B cell (primary cell): ENCODE measurements around the gene PRKCH. TPM values are rescaled to one million over a fixed set of nuclear protein-coding genes. Genes with fewer than 3 reads are reported as not detected.

Experiments
- ATAC-seq: fragments of 200-7000 bp; cut with Tn5 transposase; one replicate; pipeline ENCODE4 v1.10.0; 2021; ENCODE audit warnings: low read depth, mild to moderate bottlenecking, moderate number of reproducible peaks, moderate library complexity
- CTCF ChIA-PET: fragments of 350-600 bp; sonication (Branson Sonifier 250); formaldehyde crosslinking; loops from one replicate; lab custom pipeline; 2021; ENCODE audit warnings: antibody characterized with exemption, inconsistent platforms; lab: Charles Lee
- POLR2A ChIA-PET: fragments of 350-600 bp; sonication (Branson Sonifier 250); formaldehyde crosslinking; loops from one replicate; lab custom pipeline; 2021; ENCODE audit warnings: antibody characterized with exemption; lab: Charles Lee
- DNase-seq: peaks from one replicate; pipeline ENCODE4 v3.0.0; 2013
- H2AFZ ChIP-seq: 2 replicates; pipeline ENCODE4 v1.6.1; 2012; ENCODE audit warnings: mild to moderate bottlenecking, low read depth, low read length; ENCODE audit not compliant: insufficient read depth, poor library complexity, severe bottlenecking
- H3K27ac ChIP-seq, 2 donors: 1 replicate in 1 of 2; 2 replicates in 1 of 2; pipeline ENCODE4 v1.5.1; 2012 to 2013; ENCODE audit warnings: low read length in 2 of 2, mild to moderate bottlenecking in 2 of 2, moderate library complexity in 1 of 2
- H3K27me3 ChIP-seq, 4 experiments: fragments of 200-600 bp in 1 of 4; sonication (generic) in 1 of 4; replicated peaks in 1 of 4; 1 replicate in 2 of 4; 2 replicates in 2 of 4; pipeline versions ENCODE4 v1.6.1 to v1.7.0; 2013 to 2016; ENCODE audit warnings: low read length in 3 of 4, mild to moderate bottlenecking in 2 of 4, mixed read lengths in 1 of 4, moderate library complexity in 1 of 4; ENCODE audit not compliant: insufficient read depth in 4 of 4, control insufficient read depth in 3 of 4; ENCODE audit errors: control extremely low read depth in 1 of 4
- H3K36me3 ChIP-seq, 2 experiments: replicated peaks in 1 of 2; 1 replicate in 1 of 2; 2 replicates in 1 of 2; pipeline versions ENCODE4 v1.6.1 to v1.7.1; 2013; ENCODE audit warnings: low read length in 1 of 2; ENCODE audit not compliant: insufficient read depth in 2 of 2, control insufficient read depth in 1 of 2; ENCODE audit errors: control extremely low read depth in 1 of 2, extremely low read depth in 1 of 2
- H3K4me1 ChIP-seq, 2 donors: fragments of 200-600 bp in 1 of 2; sonication (generic) in 1 of 2; 1 replicate in 1 of 2; 2 replicates in 1 of 2; pipeline versions ENCODE4 v1.5.1 to v1.6.1; 2013 to 2017; ENCODE audit warnings: low read length in 2 of 2; ENCODE audit not compliant: control insufficient read depth in 2 of 2, insufficient read depth in 2 of 2
- H3K4me2 ChIP-seq: replicated peaks from 2 replicates; pipeline ENCODE3; 2012; ENCODE audit warnings: mild to moderate bottlenecking, low read depth, low read length; ENCODE audit not compliant: poor library complexity, severe bottlenecking
- H3K4me3 ChIP-seq, 5 experiments: fragments of 200-600 bp in 1 of 5; sonication (generic) in 1 of 5; 1 replicate in 3 of 5; 2 replicates in 2 of 5; pipeline versions ENCODE4 v1.5.1 to v1.7.0; 2011 to 2016; ENCODE audit warnings: low read length in 4 of 5, mild to moderate bottlenecking in 4 of 5, low read depth in 2 of 5, control low read depth in 1 of 5, moderate library complexity in 1 of 5; ENCODE audit not compliant: insufficient read depth in 1 of 5; ENCODE audit errors: control extremely low read depth in 1 of 5, extremely low read depth in 1 of 5
- H3K79me2 ChIP-seq: fragments of 200-600 bp; sonication (generic); one replicate; pipeline ENCODE4 v1.6.0; 2016; ENCODE audit warnings: low read length; ENCODE audit not compliant: control insufficient read depth, insufficient read depth
- H3K9ac ChIP-seq: fragments of 200-600 bp; sonication (generic); 2 replicates; pipeline ENCODE4 v1.6.1; 2017; ENCODE audit warnings: mild to moderate bottlenecking, low read length, moderate library complexity
- H3K9me3 ChIP-seq, 3 donors: one replicate each; pipeline versions ENCODE4 v1.6.1 to v1.7.1; 2013; ENCODE audit warnings: low read length in 2 of 3; ENCODE audit not compliant: control insufficient read depth in 2 of 3, insufficient read depth in 1 of 3; ENCODE audit errors: control extremely low read depth in 1 of 3
- H4K20me1 ChIP-seq: 2 replicates; pipeline ENCODE4 v1.6.0; 2012; ENCODE audit warnings: mild to moderate bottlenecking, low read length; ENCODE audit not compliant: insufficient read depth, control insufficient read depth, poor library complexity, severe bottlenecking
- H3K27ac Mint-ChIP-seq: one replicate; pipeline ENCODE4 v1.8.0; 2021; ENCODE audit warnings: mixed read lengths
- H3K27me3 Mint-ChIP-seq: one replicate; pipeline ENCODE4 v1.8.0; 2021; ENCODE audit warnings: mixed read lengths
- H3K4me1 Mint-ChIP-seq: one replicate; pipeline ENCODE4 v1.8.0; 2021; ENCODE audit warnings: mixed read lengths
- H3K4me3 Mint-ChIP-seq: one replicate; pipeline ENCODE4 v1.8.0; 2021; ENCODE audit warnings: mixed read lengths
- H3K9me3 Mint-ChIP-seq: one replicate; pipeline ENCODE4 v1.8.0; 2022; ENCODE audit warnings: mixed read lengths; ENCODE audit not compliant: insufficient read depth
- EZH2 ChIP-seq: IDR thresholded peaks from 2 replicates; pipeline ENCODE4 v1.6.1; 2012; ENCODE audit warnings: borderline replicate concordance, low read depth, mild to moderate bottlenecking, moderate library complexity, low read length; ENCODE audit not compliant: insufficient read depth, poor library complexity, severe bottlenecking
- WGBS: methylation state at CpG from one replicate; pipeline ENCODE4 v1.1.5; 2013; ENCODE audit warnings: missing lambda C conversion rate; ENCODE audit not compliant: insufficient coverage; 5-methylcytosine and 5-hydroxymethylcytosine counted together
- intact Hi-C: fragments of 100-400 bp; cut with micrococcal nuclease; formaldehyde crosslinking; loops from one replicate; pipeline ENCODE4 v1.10.0; 2022
- polyA plus RNA-seq: library from polyadenylated mRNA; depleted of rRNA; stranded (reverse); fragments of >200 nt; gene quantifications from 2 replicates; pipeline ENCODE4 v1.2.3, GENCODE V29; 2012
- total RNA-seq, 2 donors: library from RNA; stranded (reverse); fragments of 120-200 nt in 1 of 2; gene quantifications; 1 replicate in 1 of 2; 2 replicates in 1 of 2; pipeline versions ENCODE4 v1.2.3 to v1.2.4, GENCODE V29; 2013 to 2022
- TF ChIP-seq, protein P1 (sequence below): fragments of 200-600 bp; IDR thresholded peaks from one replicate; pipeline ENCODE4 v1.8.0; 2022; ENCODE audit warnings: antibody characterized with exemption, mild to moderate bottlenecking

The PRKCH gene
- total and polyA plus RNA-seq, 2 donors (not counting 1 experiment from before 2014, with no cell fraction given), result 2.0 to 5.0 TPM

- peaks cover 2% of the 10 kb centered on the region for H3K9me3 Mint-ChIP-seq
- ATAC-seq, result peak; percentile 92
- CTCF ChIA-PET, result interaction anchor here (0.7 to 10.7 kb wide), 24 partner anchors 10 to 625 kb away, joined by 3 to 177 read pairs (median 4); partner anchors contain the start of gene HIF1A
- intact Hi-C loops, result loop anchor here (1.0 to 2.0 kb wide), 8 partner anchors 26 to 227 kb away; partner anchors contain the start of gene HIF1A
- WGBS, result 2% methylated on average over 5 of the region's 7 CpGs
- peak overlapping the region; percentile 50 for H3K9ac ChIP-seq
- H3K4me3 Mint-ChIP-seq, result peak overlapping the region; percentile 84
- peaks cover 88% of the 10 kb centered on the region for H3K4me1 Mint-ChIP-seq
- peak overlapping the region; percentile 61 for H2AFZ ChIP-seq
- no peaks in the 10 kb centered on the region for H3K27me3 ChIP-seq
- H3K4me3 ChIP-seq, result peak overlapping the region in 4 of 5 experiments; percentile 11 to 55 (median 34)
- H3K27ac Mint-ChIP-seq, result peak overlapping the region; percentile 98
- H3K9me3 ChIP-seq, result peaks cover 0 to 10% (median 2%) of the 10 kb centered on the region in 3 donors
- H4K20me1 ChIP-seq, result no peaks in the 10 kb centered on the region
- no peaks in the 10 kb centered on the region for H3K36me3 ChIP-seq
- H3K4me1 ChIP-seq, result peaks cover 85 to 90% of the 10 kb centered on the region in 2 donors
- POLR2A ChIA-PET, result interaction anchor here (0.7 to 4.2 kb wide), 18 partner anchors 10 to 258 kb away, joined by 3 to 88 read pairs (median 6); partner anchors contain the start of gene HIF1A
- TF ChIP-seq, protein P1, sequence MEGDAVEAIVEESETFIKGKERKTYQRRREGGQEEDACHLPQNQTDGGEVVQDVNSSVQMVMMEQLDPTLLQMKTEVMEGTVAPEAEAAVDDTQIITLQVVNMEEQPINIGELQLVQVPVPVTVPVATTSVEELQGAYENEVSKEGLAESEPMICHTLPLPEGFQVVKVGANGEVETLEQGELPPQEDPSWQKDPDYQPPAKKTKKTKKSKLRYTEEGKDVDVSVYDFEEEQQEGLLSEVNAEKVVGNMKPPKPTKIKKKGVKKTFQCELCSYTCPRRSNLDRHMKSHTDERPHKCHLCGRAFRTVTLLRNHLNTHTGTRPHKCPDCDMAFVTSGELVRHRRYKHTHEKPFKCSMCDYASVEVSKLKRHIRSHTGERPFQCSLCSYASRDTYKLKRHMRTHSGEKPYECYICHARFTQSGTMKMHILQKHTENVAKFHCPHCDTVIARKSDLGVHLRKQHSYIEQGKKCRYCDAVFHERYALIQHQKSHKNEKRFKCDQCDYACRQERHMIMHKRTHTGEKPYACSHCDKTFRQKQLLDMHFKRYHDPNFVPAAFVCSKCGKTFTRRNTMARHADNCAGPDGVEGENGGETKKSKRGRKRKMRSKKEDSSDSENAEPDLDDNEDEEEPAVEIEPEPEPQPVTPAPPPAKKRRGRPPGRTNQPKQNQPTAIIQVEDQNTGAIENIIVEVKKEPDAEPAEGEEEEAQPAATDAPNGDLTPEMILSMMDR, result no peak
- peak overlapping the region; percentile 79 for H3K4me2 ChIP-seq
- peak overlapping the region; percentile 89 to 91 for H3K27ac ChIP-seq
- peaks cover 6% of the 10 kb centered on the region for H3K79me2 ChIP-seq
- DNase-seq, result peak; percentile 90
- H3K27me3 Mint-ChIP-seq, result no peaks in the 10 kb centered on the region
Observed at GRCh38 chr14:61503167-61503801, 181.9 kb downstream of the PRKCH start.

- WGBS, result 33% methylated on average over 1 of the region's 2 CpGs
- H2AFZ ChIP-seq, result peak overlapping the region; percentile 8
- peak overlapping the region; percentile 79 for H3K4me2 ChIP-seq
- peak overlapping the region; percentile 89 to 91 for H3K27ac ChIP-seq
- Mint-ChIP-seq H3K4me3 (peak overlapping the region; percentile 64), H3K27ac (peak overlapping the region; percentile 98), H3K9me3 (peaks cover 2% of the 10 kb centered on the region), H3K27me3 (no peaks in the 10 kb centered on the region), H3K4me1 (peaks cover 79% of the 10 kb centered on the region)
- H3K9me3 ChIP-seq, result peaks cover 0 to 10% (median 2%) of the 10 kb centered on the region in 3 donors
- ChIA-PET CTCF (interaction anchor here (1.0 to 10.7 kb wide), 5 partner anchors 27 to 175 kb away, joined by 3 to 177 read pairs (median 4); no protein-coding TSS in a partner anchor), POLR2A (interaction anchor here (0.6 to 1.5 kb wide), 8 partner anchors 19 to 257 kb away, joined by 3 to 9 read pairs (median 4); no protein-coding TSS in a partner anchor)
- H3K4me3 ChIP-seq, result peak overlapping the region in 1 of 5 experiments; percentile 25
- intact Hi-C loops, result no loop called here
- no peaks in the 10 kb centered on the region for H3K27me3 ChIP-seq
- peak; percentile 40 for DNase-seq
- ATAC-seq, result no peak
- no peaks in the 10 kb centered on the region for H4K20me1 ChIP-seq
- no peak for TF ChIP-seq EZH2
- TF ChIP-seq, protein P1, result no peak
- H3K9ac ChIP-seq, result no peak overlapping the region
- H3K4me1 ChIP-seq, result peaks cover 72 to 83% of the 10 kb centered on the region in 2 donors
- peaks cover 3% of the 10 kb centered on the region for H3K79me2 ChIP-seq
- H3K36me3 ChIP-seq, result no peaks in the 10 kb centered on the region
Observed at GRCh38 chr14:61504901-61505300, 183.5 kb downstream of the PRKCH start.
